ENCODE results near the gene PKN2.
A peak's percentile ranks its signal among the peaks of the same experiment; 100 is the strongest.
"Not testable (repeated sequence)": the region's sequence is repeated elsewhere in the genome, so short reads cannot be mapped to it uniquely, and the experiment has no call there.

Gene PKN2

GRCh38 chr1:88695781-88696180, 11.7 kb downstream of the PKN2 start:
- in situ Hi-C loops (cut with HindIII; ENCODE audit: low pct_ligation_motif_present, low sequenced_read_pairs), result no loop called here
- H3K27ac ChIP-seq, result peak overlapping the region; percentile 60
- no peak for TF ChIP-seq CTCF (IDR thresholded peaks at IDR 0.05; ENCODE audit: low read depth, low read length, missing control alignments)
- DNase-seq, result no peak
- no peaks in the 10 kb centered on the region for H3K27me3 ChIP-seq (replicated peaks)
- H3K36me3 ChIP-seq (replicated peaks), result no peaks in the 10 kb centered on the region
- H3K4me3 ChIP-seq (ENCODE audit: low read depth, low read length), result peak overlapping the region; percentile 9

GRCh38 chr1:88697503-88697902, 13.4 kb downstream of the PKN2 start:
- DNase-seq, result no peak
- Histone ChIP-seq H3K27me3 (replicated peaks) (no peaks in the 10 kb centered on the region), H3K4me3 (ENCODE audit: low read depth, low read length) (no peak overlapping the region), H3K36me3 (replicated peaks) (no peaks in the 10 kb centered on the region), H3K27ac (no peak overlapping the region)
- no peak for TF ChIP-seq CTCF (IDR thresholded peaks at IDR 0.05; ENCODE audit: low read depth, low read length, missing control alignments)
- in situ Hi-C loops (cut with HindIII; ENCODE audit: low pct_ligation_motif_present, low sequenced_read_pairs), result no loop called here

GRCh38 chr1:88698140-88698539, 14.1 kb downstream of the PKN2 start:
- H3K36me3 ChIP-seq (replicated peaks), result no peaks in the 10 kb centered on the region
- no peaks in the 10 kb centered on the region for H3K27me3 ChIP-seq (replicated peaks)
- no peak overlapping the region for H3K27ac ChIP-seq
- in situ Hi-C loops (cut with HindIII; ENCODE audit: low pct_ligation_motif_present, low sequenced_read_pairs), result no loop called here
- H3K4me3 ChIP-seq (ENCODE audit: low read depth, low read length), result no peak overlapping the region
- TF ChIP-seq CTCF (IDR thresholded peaks at IDR 0.05; ENCODE audit: low read depth, low read length, missing control alignments), result no peak
- DNase-seq, result peak; percentile 9

- H3K27ac ChIP-seq, result no peak overlapping the region
- H3K27me3 ChIP-seq (replicated peaks), result no peaks in the 10 kb centered on the region
- TF ChIP-seq CTCF (IDR thresholded peaks at IDR 0.05; ENCODE audit: low read depth, low read length, missing control alignments), result no peak
- H3K4me3 ChIP-seq (ENCODE audit: low read depth, low read length), result no peak overlapping the region
- no peak for DNase-seq
- in situ Hi-C loops (cut with HindIII; ENCODE audit: low pct_ligation_motif_present, low sequenced_read_pairs), result no loop called here
- H3K36me3 ChIP-seq (replicated peaks), result no peaks in the 10 kb centered on the region
Observed at GRCh38 chr1:88698764-88699163, 14.7 kb downstream of the PKN2 start.

GRCh38 chr1:88700425-88701013, 16.4 kb downstream of the PKN2 start:
- no peak overlapping the region for H3K4me3 ChIP-seq (ENCODE audit: low read depth, low read length)
- DNase-seq, result no peak
- in situ Hi-C loops (cut with HindIII; ENCODE audit: low pct_ligation_motif_present, low sequenced_read_pairs), result no loop called here
- no peak overlapping the region for H3K27ac ChIP-seq
- H3K27me3 ChIP-seq (replicated peaks), result no peaks in the 10 kb centered on the region
- no peak for TF ChIP-seq CTCF (IDR thresholded peaks at IDR 0.05; ENCODE audit: low read depth, low read length, missing control alignments)
- H3K36me3 ChIP-seq (replicated peaks), result no peaks in the 10 kb centered on the region

- TF ChIP-seq CTCF (IDR thresholded peaks at IDR 0.05; ENCODE audit: low read depth, low read length, missing control alignments), result no peak
- no peak overlapping the region for H3K4me3 ChIP-seq (ENCODE audit: low read depth, low read length)
- H3K27ac ChIP-seq, result no peak overlapping the region
- in situ Hi-C loops (cut with HindIII; ENCODE audit: low pct_ligation_motif_present, low sequenced_read_pairs), result no loop called here
- no peaks in the 10 kb centered on the region for H3K36me3 ChIP-seq (replicated peaks)
- H3K27me3 ChIP-seq (replicated peaks), result no peaks in the 10 kb centered on the region
- DNase-seq, result no peak
Observed at GRCh38 chr1:88701275-88701674, 17.2 kb downstream of the PKN2 start.

GRCh38 chr1:88701793-88702192, 17.7 kb downstream of the PKN2 start:
- H3K4me3 ChIP-seq (ENCODE audit: low read depth, low read length); H3K27ac ChIP-seq; DNase-seq; H3K27me3 ChIP-seq (replicated peaks); in situ Hi-C loops (cut with HindIII; ENCODE audit: low pct_ligation_motif_present, low sequenced_read_pairs); H3K36me3 ChIP-seq (replicated peaks): not testable (repeated sequence)

Data from brain microvascular endothelial cell (primary cell).